OCI-LY1 (cell line): ENCODE measurements around the gene TMEM131.

Source experiments
- CTCF ChIP-seq: fragments of 200-600 bp; sonication (generic), shearing (Covaris generic); IDR thresholded peaks from 2 replicates; pipeline ENCODE4 v1.5.1; 2017; ENCODE audit warnings: mild to moderate bottlenecking, antibody characterized with exemption, low read length, moderate library complexity, mixed read lengths
- EZH2 ChIP-seq: fragments of 200-600 bp; sonication (generic), shearing (Covaris generic); IDR thresholded peaks from 2 replicates; pipeline ENCODE4 v1.8.0; 2017; ENCODE audit warnings: borderline replicate concordance, mixed run types, mild to moderate bottlenecking, antibody characterized with exemption, low read length, moderate library complexity, mixed read lengths

GRCh38 chr2:97988722-97989121 is 7.0 kb downstream of the TMEM131 start:
- TF ChIP-seq CTCF (no peak), EZH2 (no peak)
